K562 (cell line): Measurements from ENCODE around the gene PPP1R15B. TPM values are rescaled to one million over a fixed set of nuclear protein-coding genes. Genes with fewer than 3 reads are reported as not detected.

Experiments used
- ARID2 ChIP-seq: fragments of 450-650 bp; IDR thresholded peaks from 2 replicates; pipeline ENCODE4 v1.6.1; 2017; ENCODE audit warnings: antibody characterized with exemption, mild to moderate bottlenecking
- CBX5 ChIP-seq: IDR thresholded peaks from 2 replicates; pipeline ENCODE4 v1.6.1; 2014; ENCODE audit warnings: low read depth, borderline replicate concordance
- CREB1 ChIP-seq, 2 experiments: sonication (generic) in 1 of 2; formaldehyde crosslinking in 1 of 2; IDR thresholded peaks; 2 replicates each; pipeline versions ENCODE4 v1.6.1 to v1.8.0; 2012 to 2022; ENCODE audit warnings: inconsistent platforms in 1 of 2, mild to moderate bottlenecking in 1 of 2, missing genetic modification reagents in 1 of 2, moderate library complexity in 1 of 2
- CXXC5 ChIP-seq: fragments of 250-450 bp; sonication (Bioruptor Pico); IDR thresholded peaks from 2 replicates; pipeline ENCODE4 v1.8.0; 2022; ENCODE audit warnings: inconsistent platforms, mild to moderate bottlenecking, moderate library complexity
- ETV6 ChIP-seq, 3 experiments: fragments of 150-350 bp in 1 of 3; sonication (generic) in 1 of 3; formaldehyde crosslinking in 1 of 3; IDR thresholded peaks; 2 replicates each; pipeline versions ENCODE4 v1.6.1 to v1.8.0; 2014 to 2022; ENCODE audit warnings: borderline replicate concordance in 2 of 3, low read depth in 2 of 3, antibody characterized with exemption in 1 of 3, low read length in 1 of 3, mild to moderate bottlenecking in 1 of 3, missing genetic modification reagents in 1 of 3
- FOXA3 ChIP-seq, 2 experiments: fragments of 450-650 bp in 1 of 2; sonication (generic) in 1 of 2; formaldehyde crosslinking; IDR thresholded peaks in 1 of 2; conservative IDR thresholded peaks in 1 of 2; 2 replicates each; pipeline versions ENCODE4 v1.4.0 to v1.8.0; 2020 to 2022; ENCODE audit warnings: mild to moderate bottlenecking in 2 of 2, missing genetic modification reagents in 1 of 2
- FOXM1 ChIP-seq, 2 experiments: fragments of 450-650 bp in 1 of 2; sonication (generic) in 1 of 2; formaldehyde crosslinking in 1 of 2; IDR thresholded peaks; 2 replicates each; pipeline versions ENCODE4 v1.6.1 to v1.9.0; 2017 to 2022; ENCODE audit warnings: low read depth in 2 of 2, mild to moderate bottlenecking in 2 of 2, missing genetic modification reagents in 1 of 2, moderate library complexity in 1 of 2
- HDAC2 ChIP-seq: fragments of 450-650 bp; IDR thresholded peaks from 2 replicates; pipeline ENCODE4 v1.6.1; 2016; ENCODE audit warnings: mild to moderate bottlenecking
- LCOR ChIP-seq: sonication (generic); formaldehyde crosslinking; IDR thresholded peaks from 2 replicates; pipeline ENCODE4 v1.8.0; 2022; ENCODE audit warnings: mild to moderate bottlenecking, missing genetic modification reagents
- NFXL1 ChIP-seq: fragments of 450-650 bp; formaldehyde crosslinking; IDR thresholded peaks from 2 replicates; pipeline ENCODE4 v1.4.0; 2021; ENCODE audit warnings: mild to moderate bottlenecking
- NR2F6 ChIP-seq: fragments of 450-650 bp; formaldehyde crosslinking; IDR thresholded peaks from 2 replicates; pipeline ENCODE4 v1.4.0; 2020; ENCODE audit warnings: mild to moderate bottlenecking
- PHF8 ChIP-seq: fragments of 200-600 bp; sonication (generic); IDR thresholded peaks from 2 replicates; pipeline ENCODE4 v1.6.1; 2012; ENCODE audit warnings: mixed run types, mild to moderate bottlenecking, inconsistent platforms, low read length, moderate library complexity, borderline replicate concordance
- POLR2B ChIP-seq: fragments of 450-650 bp; IDR thresholded peaks from 2 replicates; pipeline ENCODE4 v1.6.1; 2018; ENCODE audit warnings: low read depth; ENCODE audit not compliant: partially characterized antibody
- SIN3B ChIP-seq: fragments of 450-650 bp; IDR thresholded peaks from 2 replicates; pipeline ENCODE4 v1.6.1; 2017; ENCODE audit warnings: low read depth, mild to moderate bottlenecking, moderate library complexity
- SMAD3 ChIP-seq: fragments of 450-650 bp; formaldehyde crosslinking; conservative IDR thresholded peaks from 2 replicates; pipeline ENCODE4 v1.4.0; 2020; ENCODE audit warnings: mild to moderate bottlenecking
- TAF1 ChIP-seq: IDR thresholded peaks from 2 replicates; pipeline ENCODE4 v1.6.1; 2011; ENCODE audit warnings: mild to moderate bottlenecking, low read length, moderate library complexity; ENCODE audit not compliant: insufficient read depth, control insufficient read depth, severe bottlenecking; ENCODE audit errors: extremely low read depth
- TCF15 ChIP-seq: fragments of 250-450 bp; sonication (Bioruptor Pico); IDR thresholded peaks from 2 replicates; pipeline ENCODE4 v1.8.0; 2022; ENCODE audit warnings: moderate library complexity, mild to moderate bottlenecking, inconsistent platforms
- TEAD4 ChIP-seq, 2 experiments: sonication (generic) in 1 of 2; formaldehyde crosslinking in 1 of 2; IDR thresholded peaks; 2 replicates each; pipeline versions ENCODE4 v1.6.1 to v1.8.0; 2012 to 2022; ENCODE audit warnings: borderline replicate concordance in 1 of 2, inconsistent platforms in 1 of 2, low read length in 1 of 2, mild to moderate bottlenecking in 1 of 2, missing genetic modification reagents in 1 of 2
- U2AF2 ChIP-seq: fragments of 200-400 bp; formaldehyde crosslinking; optimal IDR thresholded peaks from 2 replicates; pipeline ENCODE3; 2017; ENCODE audit warnings: low read depth, mild to moderate bottlenecking, low read length
- USF2 ChIP-seq: sonication (generic); formaldehyde crosslinking; IDR thresholded peaks from 2 replicates; pipeline ENCODE4 v1.5.0; 2020; ENCODE audit warnings: missing genetic modification reagents
- ZBTB5 ChIP-seq: fragments of 450-650 bp; IDR thresholded peaks from 2 replicates; pipeline ENCODE4 v1.6.1; 2017; ENCODE audit warnings: antibody characterized with exemption
- ZNF583 ChIP-seq: fragments of 250-450 bp; sonication (Bioruptor Pico); IDR thresholded peaks from 2 replicates; pipeline ENCODE4 v1.4.0; 2020
- polyA plus RNA-seq, 8 experiments: library from polyadenylated mRNA; depleted of rRNA in 4 of 8; stranded (reverse) in 5 of 8; unstranded in 3 of 8; fragments of >200 nt; fragmentation: Nextera tagmentation in 2 of 8; fragmentation: Illumina TruSeq in 1 of 8; extraction: Ambion mirVana in 2 of 8; extraction: Trizol in 1 of 8; gene quantifications; 2 replicates each; pipeline versions ENCODE4 v1.2.1 to v1.2.3, GENCODE V29; 2011 to 2014; ENCODE audit warnings: inconsistent platforms in 1 of 8, missing spikeins in 1 of 8
- total RNA-seq, 7 experiments: library from RNA; depleted of rRNA in 6 of 7; stranded (reverse); fragments of >200 nt in 6 of 7; fragmentation: Illumina TruSeq in 2 of 7; extraction: Trizol in 2 of 7; gene quantifications; 2 replicates each; pipeline versions ENCODE4 v1.2.1 to v1.2.3, GENCODE V29; 2011 to 2021; ENCODE audit warnings: low replicate concordance in 1 of 7
- TF ChIP-seq, protein P1 (sequence below): fragments of 250-450 bp; sonication (Bioruptor Pico); IDR thresholded peaks from 2 replicates; pipeline ENCODE4 v1.6.1; 2021; ENCODE audit warnings: mild to moderate bottlenecking

Gene PPP1R15B
- total and polyA plus RNA-seq, 9 of the 15 experiments (the other 6 are each of a cell fraction or from before 2014, with no cell fraction given) = 17.0 to 48.1 (median 30.8) TPM

- TF ChIP-seq, protein P1, sequence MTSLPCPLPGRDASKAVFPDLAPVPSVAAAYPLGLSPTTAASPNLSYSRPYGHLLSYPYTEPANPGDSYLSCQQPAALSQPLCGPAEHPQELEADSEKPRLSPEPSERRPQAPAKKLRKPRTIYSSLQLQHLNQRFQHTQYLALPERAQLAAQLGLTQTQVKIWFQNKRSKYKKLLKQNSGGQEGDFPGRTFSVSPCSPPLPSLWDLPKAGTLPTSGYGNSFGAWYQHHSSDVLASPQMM (CRISPR knock-in tag) = no peak
- TF ChIP-seq ZBTB5 (no peak), CBX5 (no peak), ETV6 (IDR thresholded peaks at IDR 0.05; ENCODE audit: borderline replicate concordance in 1 of 2, low read depth in 2 of 2, low read length in 1 of 2) (no peak), ETV6 (CRISPR knock-in tag; IDR thresholded peaks at IDR 0.05; ENCODE audit: borderline replicate concordance) (no peak), POLR2B (no peak), NR2F6 (CRISPR knock-in tag) (no peak), SMAD3 (CRISPR knock-in tag) (no peak), PHF8 (no peak), ZNF583 (no peak), SIN3B (no peak), CXXC5 (CRISPR knock-in tag) (no peak), U2AF2 (no peak), ARID2 (no peak), LCOR (no peak; the same call in 1 of the 2 replicates), FOXA3 (CRISPR knock-in tag; conservative IDR thresholded peaks at IDR 0.05 in 1 of 2, IDR thresholded peaks at IDR 0.05 in 1 of 2) (peak; percentile 70 to 97; a peak in 3 of 4 replicates), CREB1 (IDR thresholded peaks at IDR 0.05) (no peak), CREB1 (CRISPR knock-in tag; IDR thresholded peaks at IDR 0.05) (no peak), HDAC2 (no peak; the same call in 1 of the 2 replicates), TCF15 (CRISPR knock-in tag) (no peak), FOXM1 (IDR thresholded peaks at IDR 0.05; ENCODE audit: low read depth) (0 out of 2 replicates have a peak, but pooled peaks have one; percentile 30), FOXM1 (CRISPR knock-in tag; IDR thresholded peaks at IDR 0.05; ENCODE audit: low read depth) (no peak), USF2 (CRISPR knock-in tag) (no peak), NFXL1 (CRISPR knock-in tag) (no peak), TEAD4 (IDR thresholded peaks at IDR 0.05; ENCODE audit: low read length) (0 out of 2 replicates have a peak, but pooled peaks have one; percentile 63), TEAD4 (CRISPR knock-in tag; IDR thresholded peaks at IDR 0.05; ENCODE audit: borderline replicate concordance) (no peak), TAF1 (no peak)
Measured at GRCh38 chr1:204398197-204399125, 13.2 kb downstream of the PPP1R15B start (continued).
